Neural crest cell (in vitro differentiated cells): ENCODE measurements around the gene HOXA11. TPM values are rescaled to one million over a fixed set of nuclear protein-coding genes. Genes with fewer than 3 reads are reported as not detected.

ENCODE experiments used
- DNase-seq: peaks from one replicate; pipeline ENCODE4 v3.0.0; 2021; ENCODE audit warnings: low read depth, mixed read lengths, low spot score
- H3K27ac Mint-ChIP-seq: one replicate; pipeline ENCODE4 v1.8.0; 2021; ENCODE audit warnings: mild to moderate bottlenecking, mixed read lengths; ENCODE audit not compliant: unreplicated experiment
- H3K27me3 Mint-ChIP-seq: 2 replicates; pipeline ENCODE4 v1.8.0; 2021; ENCODE audit warnings: low read depth, mild to moderate bottlenecking, mixed read lengths
- H3K36me3 Mint-ChIP-seq: 2 replicates; pipeline ENCODE4 v1.8.0; 2021; ENCODE audit warnings: low read depth, mild to moderate bottlenecking, mixed read lengths
- H3K4me1 Mint-ChIP-seq: 2 replicates; pipeline ENCODE4 v1.8.0; 2021; ENCODE audit warnings: mixed read lengths
- H3K4me3 Mint-ChIP-seq: one replicate; pipeline ENCODE4 v1.8.0; 2021; ENCODE audit warnings: mild to moderate bottlenecking, mixed read lengths
- H3K9me3 Mint-ChIP-seq: 2 replicates; pipeline ENCODE4 v1.8.0; 2021; ENCODE audit warnings: mixed read lengths
- total RNA-seq: library from RNA; stranded (reverse); gene quantifications from 2 replicates; pipeline ENCODE4 v1.2.1, GENCODE V29; 2021
- TF ChIP-seq, protein P1 (sequence below): fragments of 200-600 bp; sonication (generic); conservative IDR thresholded peaks from 2 replicates; pipeline ENCODE4 v1.5.0; 2021; ENCODE audit warnings: antibody characterized with exemption, mild to moderate bottlenecking

Gene HOXA11
- total RNA-seq, 1 donor from 2014 or later: not detected

DNA sequence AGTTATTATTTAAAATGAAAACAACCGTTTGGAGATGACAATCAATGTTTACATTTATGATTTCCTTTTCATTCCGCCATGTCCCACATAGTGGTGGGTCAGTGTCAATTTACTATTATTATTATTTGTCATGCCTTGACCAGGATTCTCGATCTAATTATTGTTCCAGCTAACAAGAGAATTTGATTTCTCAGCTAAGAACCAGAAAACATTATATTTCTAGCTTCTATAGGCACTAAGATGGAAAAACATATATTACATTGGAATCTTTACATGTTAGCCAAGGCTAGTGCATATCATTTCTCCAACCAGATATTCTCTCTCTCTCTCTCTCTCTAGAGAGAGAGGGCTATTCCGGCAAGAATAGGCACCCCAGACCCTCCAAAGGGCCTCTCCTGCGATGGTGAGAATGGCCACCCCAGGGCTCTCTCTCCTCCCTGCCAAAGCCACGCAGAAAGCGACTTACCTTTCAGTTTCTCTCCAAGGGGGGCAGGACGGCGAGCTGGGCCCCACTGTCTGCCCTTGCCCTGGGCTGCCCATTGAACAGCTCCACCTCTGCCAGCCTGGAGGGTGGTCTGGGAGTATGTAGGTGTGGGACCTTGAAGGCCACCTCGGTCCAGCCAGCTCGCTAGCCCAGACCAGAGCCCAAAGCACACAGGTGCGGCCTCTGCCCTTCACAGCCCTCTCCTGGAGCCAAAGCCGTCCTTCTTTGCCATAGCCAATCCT, 35.0 kb downstream of the HOXA11 start:
- Mint-ChIP-seq H3K27me3 (peaks cover 100% of the 10 kb centered on the region), H3K36me3 (peaks cover 8% of the 10 kb centered on the region), H3K4me1 (peaks cover 26% of the 10 kb centered on the region), H3K9me3 (peaks cover 4% of the 10 kb centered on the region), H3K27ac (no peak overlapping the region), H3K4me3 (peak overlapping the region; percentile 85)
- TF ChIP-seq, protein P1, sequence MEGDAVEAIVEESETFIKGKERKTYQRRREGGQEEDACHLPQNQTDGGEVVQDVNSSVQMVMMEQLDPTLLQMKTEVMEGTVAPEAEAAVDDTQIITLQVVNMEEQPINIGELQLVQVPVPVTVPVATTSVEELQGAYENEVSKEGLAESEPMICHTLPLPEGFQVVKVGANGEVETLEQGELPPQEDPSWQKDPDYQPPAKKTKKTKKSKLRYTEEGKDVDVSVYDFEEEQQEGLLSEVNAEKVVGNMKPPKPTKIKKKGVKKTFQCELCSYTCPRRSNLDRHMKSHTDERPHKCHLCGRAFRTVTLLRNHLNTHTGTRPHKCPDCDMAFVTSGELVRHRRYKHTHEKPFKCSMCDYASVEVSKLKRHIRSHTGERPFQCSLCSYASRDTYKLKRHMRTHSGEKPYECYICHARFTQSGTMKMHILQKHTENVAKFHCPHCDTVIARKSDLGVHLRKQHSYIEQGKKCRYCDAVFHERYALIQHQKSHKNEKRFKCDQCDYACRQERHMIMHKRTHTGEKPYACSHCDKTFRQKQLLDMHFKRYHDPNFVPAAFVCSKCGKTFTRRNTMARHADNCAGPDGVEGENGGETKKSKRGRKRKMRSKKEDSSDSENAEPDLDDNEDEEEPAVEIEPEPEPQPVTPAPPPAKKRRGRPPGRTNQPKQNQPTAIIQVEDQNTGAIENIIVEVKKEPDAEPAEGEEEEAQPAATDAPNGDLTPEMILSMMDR: no peak
- no peak for DNase-seq

DNA sequence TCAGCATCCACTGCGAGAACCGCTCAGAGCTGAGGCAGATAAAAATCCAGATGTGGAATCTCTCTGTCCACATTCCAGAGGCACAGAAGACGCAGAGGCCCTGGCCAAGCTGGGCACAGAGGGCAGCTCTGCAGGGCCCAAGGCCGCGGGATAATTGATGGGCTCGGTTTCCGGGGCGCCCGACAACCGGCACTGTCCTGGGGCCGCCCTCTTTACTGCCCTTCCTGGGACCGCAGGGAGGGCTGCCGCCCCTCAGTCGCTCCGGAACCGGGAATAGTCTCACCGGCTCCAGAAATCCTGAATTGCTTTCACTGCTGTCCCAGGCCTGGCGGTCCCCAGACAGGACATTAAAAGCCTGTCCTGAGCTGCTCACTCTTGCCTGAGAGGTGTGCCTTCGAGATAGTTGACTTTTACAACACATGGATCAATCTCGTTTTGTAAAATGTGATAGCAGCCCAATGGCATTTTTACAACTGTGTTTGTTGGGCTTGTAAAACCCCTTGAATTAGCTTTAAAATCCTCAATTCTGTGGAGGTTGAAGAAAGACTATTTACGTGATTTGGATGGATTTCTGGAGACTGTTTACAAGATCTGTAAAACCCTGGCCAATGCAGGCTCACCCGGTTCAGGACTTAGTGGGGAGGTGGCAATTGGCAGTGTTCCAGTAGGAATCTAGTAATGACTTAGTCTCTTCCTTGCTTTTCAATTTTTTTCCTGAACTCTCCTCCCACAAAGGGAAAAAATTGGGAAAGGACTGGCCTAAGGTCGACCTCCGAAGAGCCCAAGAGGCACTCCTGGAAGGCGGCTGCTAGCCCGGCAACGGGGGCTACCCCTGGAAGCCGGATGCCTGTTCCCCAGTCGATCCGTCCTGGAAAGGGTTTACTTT, 36.0 kb downstream of the HOXA11 start:
- H3K36me3 Mint-ChIP-seq: peaks cover 5% of the 10 kb centered on the region
- peaks cover 100% of the 10 kb centered on the region for H3K27me3 Mint-ChIP-seq
- H3K27ac Mint-ChIP-seq: no peak overlapping the region
- TF ChIP-seq, protein P1: no peak
- H3K9me3 Mint-ChIP-seq: peaks cover 4% of the 10 kb centered on the region
- H3K4me3 Mint-ChIP-seq: peak overlapping the region; percentile 85
- DNase-seq: no peak
- peaks cover 27% of the 10 kb centered on the region for H3K4me1 Mint-ChIP-seq

DNA sequence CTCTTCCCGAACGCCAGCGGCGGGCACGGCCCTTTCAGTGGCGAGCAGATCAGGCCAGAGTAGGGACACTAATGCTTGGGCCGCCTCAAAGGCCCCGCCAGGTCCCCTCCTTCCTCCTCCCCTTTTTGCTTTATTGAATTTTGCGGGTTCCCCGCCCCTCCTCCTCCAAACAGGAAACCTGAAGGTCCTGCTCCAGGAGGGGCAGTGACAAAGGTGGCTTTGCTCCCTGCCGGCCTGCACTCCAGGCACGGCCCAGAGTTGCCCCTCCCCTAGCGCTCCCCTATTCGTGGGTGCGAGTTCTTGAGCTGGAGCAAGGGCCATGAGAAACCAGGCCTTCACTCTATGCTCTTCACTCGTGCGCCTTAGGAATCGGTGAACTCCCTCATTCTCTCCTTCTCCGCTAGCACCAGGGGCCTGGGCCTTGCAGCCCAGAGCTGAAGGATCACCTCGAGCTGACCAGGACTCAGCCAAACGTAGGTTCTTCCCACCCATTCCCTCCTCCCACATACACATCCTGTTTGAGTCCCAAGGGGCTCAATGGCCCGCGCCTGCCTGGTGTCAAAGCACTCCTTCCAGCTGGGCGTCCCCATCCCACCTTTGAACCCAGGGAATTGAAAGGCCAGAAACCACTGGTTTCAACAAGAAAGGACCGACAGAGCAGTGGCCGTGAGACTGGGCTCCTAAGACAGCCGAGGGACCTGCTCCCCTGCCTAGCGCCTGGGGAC, 36.8 kb downstream of the HOXA11 start:
- Mint-ChIP-seq H3K27me3 (peaks cover 100% of the 10 kb centered on the region), H3K4me3 (peak overlapping the region; percentile 84), H3K9me3 (peaks cover 4% of the 10 kb centered on the region), H3K27ac (peak overlapping the region; percentile 81), H3K36me3 (peaks cover 5% of the 10 kb centered on the region), H3K4me1 (peaks cover 31% of the 10 kb centered on the region)
- no peak for DNase-seq
- TF ChIP-seq, protein P1: no peak

DNA sequence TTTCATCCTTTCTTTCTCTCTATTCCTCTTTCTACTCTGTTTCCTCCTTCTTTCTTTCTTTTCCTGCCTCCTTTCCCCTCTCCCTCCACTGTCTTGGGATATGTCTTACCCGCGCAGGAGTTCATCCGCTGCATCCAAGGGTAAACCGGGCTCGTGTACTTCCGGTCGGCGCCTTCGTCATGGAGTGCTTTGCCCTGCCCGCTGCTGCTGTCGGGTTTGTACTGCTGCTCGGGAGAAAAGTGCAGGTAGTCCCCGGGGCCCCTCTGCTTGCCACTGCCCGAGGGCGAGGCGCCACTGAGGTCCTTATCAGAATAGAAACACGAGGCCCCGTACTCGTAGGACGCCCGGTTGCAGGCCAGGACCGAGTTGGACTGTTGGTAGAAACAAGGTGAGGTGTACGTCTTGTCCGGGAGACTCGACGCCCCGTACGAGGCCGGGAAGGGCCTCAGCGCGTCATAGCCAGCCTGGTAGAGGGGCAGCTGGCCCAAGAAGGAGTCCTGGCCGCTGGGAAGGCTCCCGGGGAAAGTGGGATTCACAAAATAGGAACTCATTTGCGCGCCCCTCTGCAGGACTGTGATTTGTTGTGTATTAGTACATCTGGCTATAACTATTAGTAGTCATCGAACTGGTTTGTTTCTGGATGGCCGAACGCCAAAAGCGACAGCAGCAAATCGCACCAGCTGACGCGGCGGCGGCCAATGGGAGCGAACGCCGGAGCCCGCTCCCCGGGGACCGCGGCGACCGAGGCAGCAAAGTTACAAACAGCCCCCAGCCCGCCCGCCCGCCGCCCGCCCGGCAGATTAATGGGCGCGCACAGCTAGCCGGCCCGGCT, 37.6 kb downstream of the HOXA11 start, which contains the start of gene HOXA6:
Gene HOXA6, minus strand, starts transcription at position 576 of the 832 bp plus-strand sequence. Its CDS starts 25 bp downstream, at position 551.
- Mint-ChIP-seq H3K27ac (peak within 1 kb of the TSS; percentile 86), H3K4me1 (peaks cover 36% of the 10 kb centered on the region), H3K27me3 (peaks cover 100% of the 10 kb centered on the region), H3K4me3 (peak within 1 kb of the TSS; percentile 84), H3K9me3 (peaks cover 4% of the 10 kb centered on the region), H3K36me3 (peaks cover 5% of the 10 kb centered on the region)
- DNase-seq: no peak
- TF ChIP-seq, protein P1: no peak
